GM19238 (cell line): ENCODE measurements around the gene RAP2A.

Experiments
- DNase-seq: peaks from one replicate; pipeline ENCODE4 v3.0.0; 2011; ENCODE audit warnings: low spot score; ENCODE audit not compliant: insufficient read length

Gene RAP2A

DNA sequence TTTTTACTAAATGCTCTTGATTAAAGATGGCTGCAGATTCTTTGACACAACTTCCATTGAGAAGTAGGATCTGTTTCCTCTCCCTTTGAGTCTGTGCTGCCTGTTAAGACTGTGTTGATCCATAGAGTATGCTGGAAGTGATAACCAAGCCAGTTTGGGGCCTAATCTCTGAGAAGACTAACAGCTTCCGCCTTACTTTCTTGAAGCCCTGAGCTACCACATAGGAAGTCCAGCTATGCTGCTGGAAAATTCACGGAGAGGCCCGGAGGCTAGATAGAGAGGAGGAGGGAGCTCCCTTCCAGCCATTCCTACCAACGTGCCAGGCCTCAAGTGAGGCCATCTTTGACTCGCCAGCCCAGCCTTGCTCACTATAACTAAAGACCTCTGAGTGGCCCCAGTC, 12.5 kb downstream of the RAP2A start:
- DNase-seq: no peak

- no peak for DNase-seq
These were observed 14.7 kb downstream of the RAP2A start for GRCh38 chr13:97448503-97449251.

DNA sequence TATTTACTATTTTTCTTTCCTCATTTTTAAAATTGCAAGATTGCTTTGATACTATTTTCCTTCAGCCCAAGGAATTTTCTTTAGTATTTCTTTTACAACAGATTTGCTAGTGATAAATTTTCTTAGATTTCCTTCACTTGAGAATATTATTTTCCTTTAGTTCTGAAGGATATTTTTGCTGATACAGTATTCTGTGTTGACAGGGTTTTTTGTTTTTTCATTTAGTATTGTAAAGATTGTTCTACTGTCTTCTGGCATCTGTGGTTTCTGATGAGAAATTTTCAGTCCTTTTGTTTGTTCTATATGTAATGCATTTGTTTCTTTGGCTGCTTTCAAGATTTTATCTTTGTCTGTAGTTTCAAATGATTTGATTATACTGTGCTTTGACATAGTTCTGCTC, 20.7 kb downstream of the RAP2A start:
- DNase-seq: no peak

DNA sequence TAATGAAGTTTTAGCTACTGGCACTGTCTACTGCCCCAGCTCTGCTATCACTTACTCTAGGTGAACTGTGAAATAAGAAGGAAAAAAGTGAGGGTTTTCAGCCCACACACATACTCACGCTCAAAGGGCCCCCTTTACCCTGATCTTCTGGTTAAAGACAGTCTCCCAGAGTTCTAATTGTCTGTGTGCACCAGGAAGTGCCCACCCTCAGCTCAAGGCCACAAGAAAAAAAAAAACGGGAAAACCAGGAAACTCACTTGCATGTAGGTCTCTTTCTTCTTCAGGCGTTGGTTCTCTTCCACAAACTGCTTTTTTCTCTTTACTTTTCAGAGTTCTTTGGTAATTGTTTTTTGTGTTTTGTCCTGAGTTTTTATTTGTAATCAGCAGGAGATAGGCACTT, 22.1 kb downstream of the RAP2A start:
- no peak for DNase-seq

GRCh38 chr13:97459215-97459777, 25.3 kb downstream of the RAP2A start:
- no peak for DNase-seq

- DNase-seq: no peak
These were observed 26.2 kb downstream of the RAP2A start for GRCh38 chr13:97460004-97460775.

GRCh38 chr13:97460853-97461252, 26.9 kb downstream of the RAP2A start:
- DNase-seq: no peak

DNA sequence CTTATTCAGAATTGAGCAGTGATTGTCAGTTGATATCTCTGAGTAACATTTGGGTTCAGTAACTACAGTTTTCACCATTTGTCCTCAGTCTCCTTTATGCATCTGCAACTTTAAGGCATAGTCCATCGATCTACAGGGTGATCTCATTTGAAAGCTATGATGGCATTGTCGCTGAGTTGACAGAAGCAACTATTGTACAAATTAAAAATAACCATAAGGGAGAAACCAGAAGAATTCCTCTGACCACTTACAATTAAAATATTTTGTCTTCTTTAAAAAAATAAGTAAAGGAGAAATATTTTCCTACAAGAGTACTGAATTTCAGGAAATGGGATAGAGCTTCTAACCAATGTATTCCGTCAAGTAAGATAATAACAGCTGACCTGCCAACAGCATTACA, 30.6 kb downstream of the RAP2A start:
- no peak for DNase-seq

DNA sequence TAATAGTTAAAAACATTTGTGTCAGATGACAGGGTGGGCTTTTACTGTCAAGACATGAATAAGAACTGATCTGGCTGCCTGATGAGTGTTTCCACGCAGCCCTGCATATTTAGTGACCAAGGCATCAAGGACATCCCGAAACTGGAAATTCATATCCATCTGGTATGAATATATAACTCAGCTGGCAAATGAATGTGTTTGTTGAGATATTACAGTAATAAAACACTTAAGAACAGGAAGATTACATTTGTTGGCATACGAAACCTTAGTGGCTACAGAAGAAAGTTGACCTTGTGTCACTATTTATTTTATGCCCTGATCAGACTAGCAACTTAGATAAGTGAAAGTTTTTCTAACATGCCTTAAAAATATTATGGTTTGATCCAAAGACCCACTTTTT, 32.8 kb downstream of the RAP2A start:
- DNase-seq: no peak

GRCh38 chr13:97468331-97468730, 34.4 kb downstream of the RAP2A start:
- DNase-seq: no peak

DNA sequence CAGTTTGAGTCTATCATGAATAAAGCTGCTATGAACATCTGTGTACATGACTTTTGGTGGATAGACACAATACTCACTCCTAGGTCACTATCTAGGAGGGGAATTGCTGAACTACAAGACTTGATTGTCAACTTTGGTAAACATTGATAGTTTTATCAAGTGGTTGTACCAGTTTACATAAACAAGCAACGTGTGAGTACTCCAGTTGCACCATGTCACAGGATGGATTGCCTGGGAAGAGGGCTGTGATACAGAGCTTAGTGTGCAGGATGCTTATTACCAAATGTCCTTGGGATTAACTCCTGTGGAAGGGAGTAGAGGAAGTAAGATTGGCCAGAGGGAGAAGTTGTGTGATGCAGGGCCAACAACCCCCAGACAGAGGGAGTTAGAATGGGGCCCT, 37.7 kb downstream of the RAP2A start:
- no peak for DNase-seq

GRCh38 chr13:97474349-97474980, 40.5 kb downstream of the RAP2A start:
- DNase-seq: no peak

- no peak for DNase-seq
These were observed 41.0 kb downstream of the RAP2A start for GRCh38 chr13:97475011-97475410.

- no peak for DNase-seq
These were observed 43.9 kb downstream of the RAP2A start for GRCh38 chr13:97477844-97478243.

- no peak for DNase-seq
These were observed 44.3 kb downstream of the RAP2A start for GRCh38 chr13:97478247-97478646.

GRCh38 chr13:97483465-97483864, 49.5 kb downstream of the RAP2A start:
- DNase-seq: no peak

GRCh38 chr13:97484301-97484700, 50.3 kb downstream of the RAP2A start:
- DNase-seq: no peak

GRCh38 chr13:97485320-97485719, 51.4 kb downstream of the RAP2A start:
- no peak for DNase-seq

DNA sequence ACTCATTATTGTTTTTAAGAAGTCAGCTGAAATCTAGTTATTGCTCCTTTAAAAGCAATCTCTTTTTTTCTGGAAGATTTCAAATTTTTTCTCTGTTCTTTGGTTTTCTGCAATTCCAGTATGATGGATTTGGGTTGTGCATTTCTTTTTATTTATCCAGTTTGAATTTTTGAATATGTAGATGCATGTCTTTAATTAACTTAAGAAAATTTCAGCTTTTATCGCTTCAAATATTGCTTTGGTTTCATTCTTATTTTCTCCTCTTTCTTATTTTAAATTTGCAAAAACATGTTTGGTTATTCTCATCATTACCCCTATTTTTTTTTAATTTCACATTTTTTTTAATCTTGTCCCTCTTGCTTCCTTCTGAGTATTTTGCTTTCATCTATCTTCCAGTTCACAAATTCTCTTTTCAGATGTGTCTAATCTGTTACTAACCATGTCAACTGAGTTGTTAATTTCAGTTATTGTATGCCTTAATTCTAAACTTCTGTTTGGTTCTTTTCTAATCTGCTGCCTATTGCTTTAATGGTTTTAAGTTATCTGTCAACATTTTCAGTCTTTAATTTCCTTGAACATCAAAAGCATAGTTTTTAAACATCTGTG, 56.8 kb downstream of the RAP2A start:
- DNase-seq: no peak

DNA sequence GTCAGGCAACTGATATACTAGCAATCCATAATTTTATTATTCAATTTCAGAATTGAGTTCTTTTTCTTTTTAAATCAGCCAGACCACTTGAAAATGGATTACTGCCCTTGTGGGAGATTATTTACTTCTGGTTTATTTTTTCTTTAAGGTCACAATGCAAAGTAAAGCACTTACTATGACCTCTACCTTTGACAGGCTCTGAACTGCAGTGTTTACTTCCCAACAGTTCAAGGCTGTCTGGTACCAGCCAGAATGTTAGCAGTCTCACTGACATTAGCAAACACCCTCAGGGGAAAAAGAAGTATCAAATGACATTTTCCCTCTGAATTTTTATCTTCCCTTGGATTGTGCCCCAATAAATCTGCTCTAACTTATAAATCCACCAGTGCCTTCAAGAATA, 57.5 kb downstream of the RAP2A start:
- no peak for DNase-seq

DNA sequence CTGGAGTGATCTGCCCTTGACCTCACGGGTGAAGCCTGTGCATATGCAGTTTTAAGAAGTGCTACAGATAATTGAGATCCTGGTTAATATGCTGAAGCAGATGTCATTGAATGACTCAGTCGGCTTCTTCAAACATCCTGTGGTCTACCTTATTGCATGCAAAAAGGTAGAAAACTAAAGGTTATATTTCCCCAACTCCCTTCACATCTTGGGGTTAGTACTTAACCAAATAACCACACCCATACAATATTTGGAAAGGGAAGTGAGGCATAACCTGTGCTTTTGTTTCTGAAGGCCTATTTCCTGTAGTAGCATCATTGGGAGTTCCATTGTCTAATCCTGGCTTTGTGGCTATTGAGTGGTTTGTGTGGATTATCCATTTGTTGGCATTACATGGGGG, 58.3 kb downstream of the RAP2A start:
- DNase-seq: no peak
